ENCODE measurements around the gene CARNS1. TPM values are rescaled to one million over a fixed set of nuclear protein-coding genes. Genes with fewer than 3 reads are reported as not detected.
A peak's percentile ranks its signal among the peaks of the same experiment; 100 is the strongest.

Gene CARNS1
- total RNA-seq, 1 experiment from 2014 or later: 1.1 TPM

DNA sequence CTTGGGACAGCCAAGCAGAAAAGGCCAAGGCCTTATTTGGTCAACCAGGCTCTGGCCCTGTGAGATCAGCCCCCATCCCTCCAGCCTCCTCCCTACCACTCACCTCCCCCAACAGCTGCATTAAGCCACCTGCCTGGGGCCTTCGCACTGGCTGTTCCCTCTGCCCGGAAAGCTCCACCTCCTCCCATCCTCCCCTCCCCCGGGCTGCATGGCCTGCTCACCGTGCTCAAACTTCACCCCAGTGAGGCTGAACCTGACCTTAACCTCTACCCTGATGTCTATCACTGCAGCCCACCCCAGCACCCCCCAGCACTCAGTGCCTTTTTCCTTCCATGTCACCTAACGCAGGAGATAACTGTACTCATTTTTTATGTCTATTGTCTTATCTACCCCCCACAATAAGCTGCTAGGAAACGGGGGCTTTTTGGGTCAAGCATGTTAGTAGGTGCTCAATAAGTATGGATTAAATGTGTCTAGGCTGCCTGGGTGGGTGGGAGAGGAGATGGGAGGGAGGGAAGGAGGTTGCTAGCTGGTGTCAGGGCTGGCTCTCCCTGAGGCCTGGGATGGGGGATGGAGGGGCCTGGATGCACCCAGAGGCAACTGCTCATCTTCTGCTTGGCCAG, 21.1 kb downstream of the CARNS1 start:
- H3K79me2 ChIP-seq (ENCODE audit: insufficient read depth, low read length): no peaks in the 10 kb centered on the region
- no peaks in the 10 kb centered on the region; the same call in 1 of the 2 replicates for H3K4me1 ChIP-seq (ENCODE audit: insufficient read depth, low read length)
- peaks cover 4 to 10% of the 10 kb centered on the region in 2 experiments for H3K4me1 Mint-ChIP-seq
- H2BK20ac ChIP-seq (ENCODE audit: low read depth, low read length, poor library complexity, severe bottlenecking): no peak overlapping the region
- H3K9me3 ChIP-seq (ENCODE audit: control insufficient read depth, low read depth, low read length): no peaks in the 10 kb centered on the region
- H3K9me3 Mint-ChIP-seq: no peaks in the 10 kb centered on the region
- H4K20me1 ChIP-seq (ENCODE audit: control insufficient read depth, insufficient read depth, insufficient read length): no peaks in the 10 kb centered on the region
- no peak overlapping the region for H4K8ac ChIP-seq (replicated peaks; ENCODE audit: insufficient read length, low read depth, low read length)
- no peak overlapping the region for H3K4me2 ChIP-seq (ENCODE audit: insufficient read depth, insufficient read length, low read length)
- no peak overlapping the region for H4K91ac ChIP-seq (ENCODE audit: insufficient read length, low read depth, low read length)
- H3K27ac ChIP-seq (ENCODE audit: insufficient read length, low read depth, low read length): peak overlapping the region; percentile 6
- no peak overlapping the region for H2BK12ac ChIP-seq (ENCODE audit: insufficient read length, low read depth, low read length)
- H2BK5ac ChIP-seq (ENCODE audit: insufficient read length, low read length): no peak overlapping the region
- H3K79me1 ChIP-seq (ENCODE audit: insufficient read depth, low read depth, low read length, poor library complexity, severe bottlenecking): no peaks in the 10 kb centered on the region
- H3K14ac ChIP-seq (ENCODE audit: insufficient read depth, low read length): peak overlapping the region; percentile 20; the same call in 1 of the 2 replicates
- H2AK5ac ChIP-seq (ENCODE audit: insufficient read length, low read length): no peak overlapping the region
- DNase-seq: peak; percentile 85
- H2BK120ac ChIP-seq (ENCODE audit: low read depth, low read length, poor library complexity, severe bottlenecking): no peak overlapping the region
- H3K56ac ChIP-seq (ENCODE audit: insufficient read length, low read depth, low read length): no peak overlapping the region
- H3K27ac Mint-ChIP-seq: peak overlapping the region; percentile 30 to 78 (median 69); a peak in 4 of 7 replicates
- no peaks in the 10 kb centered on the region for H3K27me3 ChIP-seq (ENCODE audit: insufficient read depth, low read length)
- peak overlapping the region in 1 of 2 experiments; percentile 25; a peak in 1 of 5 replicates for H3K4me3 Mint-ChIP-seq
- H3K9ac ChIP-seq (ENCODE audit: extremely low read depth, insufficient read length, low read length): no peak overlapping the region
- no peak overlapping the region for H4K5ac ChIP-seq (ENCODE audit: insufficient read length, low read depth, low read length)
- H3T11ph ChIP-seq (ENCODE audit: low read length): no peak overlapping the region
- H3K36me3 Mint-ChIP-seq (ENCODE audit: insufficient read depth in 1 of 3, low read depth in 3 of 3): peaks cover 12 to 53% (median 49%) of the 10 kb centered on the region in 3 experiments; a peak in 6 of 7 replicates
- H3K18ac ChIP-seq (ENCODE audit: insufficient read length, low read depth, low read length): peak overlapping the region; percentile 15
- TF ChIP-seq CTCF (conservative IDR thresholded peaks at IDR 0.05): no peak
- no peak overlapping the region for H3K4ac ChIP-seq (ENCODE audit: low read depth, low read length)
- H2AFZ ChIP-seq (ENCODE audit: low read length): no peak overlapping the region
- H2BK15ac ChIP-seq (ENCODE audit: low read depth, low read length): no peak overlapping the region
- H3K27me3 Mint-ChIP-seq (ENCODE audit: low read depth): no peaks in the 10 kb centered on the region; the same call in 1 of the 2 replicates
- no CpG with 5 or more reads among the region's 6 CpGs for WGBS (ENCODE audit: extremely low coverage, insufficient read length, low lambda C conversion rate)
- H3K23me2 ChIP-seq (ENCODE audit: insufficient read length, low read depth, low read length, poor library complexity, severe bottlenecking): no peaks in the 10 kb centered on the region
- H3K23ac ChIP-seq (ENCODE audit: insufficient read length, low read depth, low read length): no peak overlapping the region
